GM21423 (cell line): Measurements from ENCODE around the gene APBB2.
"Not testable (repeated sequence)": the region's sequence is repeated elsewhere in the genome, so short reads cannot be mapped to it uniquely, and the experiment has no call there.

Experiments used
- ATAC-seq: cut with Tn5 transposase; IDR thresholded peaks from one replicate; pipeline ENCODE4 v1.9.1; 2021; ENCODE audit warnings: mild to moderate bottlenecking, moderate library complexity; ENCODE audit not compliant: unreplicated experiment

Gene APBB2

DNA sequence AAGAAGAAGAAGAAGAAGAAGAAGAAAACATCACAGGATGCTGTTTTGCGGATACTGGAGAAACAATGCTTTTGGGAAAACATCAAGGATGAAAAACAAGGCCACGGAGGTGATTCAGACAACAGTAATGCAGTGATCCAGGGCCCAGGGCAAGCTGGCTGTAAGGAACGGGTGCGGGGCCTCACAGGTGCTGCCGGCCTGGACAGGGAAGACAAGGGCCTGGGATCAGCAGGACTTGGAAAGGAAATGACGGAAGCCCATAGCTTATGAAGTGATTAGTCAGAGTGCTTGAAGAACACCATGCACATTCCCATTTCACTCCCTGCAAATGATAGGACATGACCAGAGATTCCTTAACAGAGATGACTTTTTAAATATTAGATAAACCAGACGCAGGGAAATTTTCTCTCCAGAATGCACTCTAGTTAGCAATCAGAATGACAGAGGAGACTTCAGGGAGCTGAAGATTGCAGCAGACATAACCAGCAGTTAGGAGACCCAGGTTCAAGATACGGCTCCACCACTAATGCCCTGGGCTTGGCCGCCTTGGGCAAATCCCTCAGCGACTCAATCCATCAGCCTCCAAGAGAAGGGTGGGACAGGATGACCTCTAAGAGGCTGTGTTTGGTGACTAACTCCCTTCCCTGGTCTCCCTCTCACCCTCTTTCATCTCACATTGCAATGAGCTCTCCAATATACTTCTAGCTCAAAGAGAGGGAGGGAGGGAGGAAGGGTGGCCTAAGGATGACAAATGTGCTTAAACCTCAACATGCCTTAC is 54.1 kb downstream of the APBB2 start:
- no peak for ATAC-seq

DNA sequence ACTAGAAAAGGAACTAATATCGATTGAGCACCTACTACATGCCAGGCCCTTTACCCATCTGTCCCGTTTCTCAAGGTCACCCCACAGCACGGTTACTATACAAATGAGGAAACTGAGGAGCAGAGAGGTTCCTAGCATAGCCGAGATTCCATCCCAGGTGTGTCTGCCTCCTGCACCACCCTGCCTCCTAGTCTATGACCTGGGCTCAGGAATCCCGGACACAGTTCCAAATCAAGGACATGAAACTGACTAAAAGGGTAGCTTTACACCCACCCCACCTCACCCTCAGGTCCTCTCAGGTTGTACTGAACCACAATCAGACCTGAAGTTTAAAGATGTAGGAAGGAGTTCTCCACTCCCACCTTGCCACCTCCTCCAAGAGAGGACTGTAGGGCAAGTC is 55.6 kb downstream of the APBB2 start:
- ATAC-seq, result no peak

DNA sequence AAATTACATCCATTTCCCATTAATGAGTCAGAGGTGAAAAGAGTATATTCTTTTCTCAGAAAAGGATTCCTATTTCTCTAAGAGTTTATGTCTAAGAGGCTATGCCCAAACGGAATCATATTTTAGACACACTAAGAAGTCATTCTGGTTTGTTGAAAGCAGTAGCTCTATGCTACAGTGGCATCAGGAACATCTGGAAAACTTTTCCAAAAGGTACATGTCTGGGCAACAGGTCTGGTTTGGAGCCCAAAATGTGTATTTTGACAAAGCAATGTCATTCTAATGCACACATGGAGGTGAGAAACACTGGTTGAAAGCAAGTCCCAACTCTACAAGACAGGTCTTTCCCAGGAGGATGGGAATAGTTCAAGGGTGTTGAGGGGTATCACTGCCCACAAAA is 56.1 kb downstream of the APBB2 start:
- ATAC-seq, result no peak

DNA sequence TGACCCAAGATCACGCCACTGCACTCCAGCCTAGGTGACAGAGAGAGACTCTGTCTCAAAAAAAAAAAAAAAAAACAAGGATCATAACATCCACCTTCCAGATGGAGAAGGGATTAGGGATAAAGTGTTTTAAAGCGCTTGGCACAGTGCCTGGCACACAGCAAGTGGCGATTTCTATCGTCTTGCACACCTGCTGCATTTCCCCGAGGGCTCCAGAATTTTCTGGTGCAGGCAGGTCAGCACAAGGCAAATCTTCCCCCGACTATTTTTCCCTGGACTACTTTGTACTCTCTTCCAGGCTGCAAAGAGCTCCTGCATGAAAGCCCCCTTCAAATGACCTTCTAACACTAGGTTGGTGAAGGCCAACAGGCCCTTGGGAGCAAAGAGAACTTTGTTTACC is 57.3 kb downstream of the APBB2 start:
- ATAC-seq, result no peak

DNA sequence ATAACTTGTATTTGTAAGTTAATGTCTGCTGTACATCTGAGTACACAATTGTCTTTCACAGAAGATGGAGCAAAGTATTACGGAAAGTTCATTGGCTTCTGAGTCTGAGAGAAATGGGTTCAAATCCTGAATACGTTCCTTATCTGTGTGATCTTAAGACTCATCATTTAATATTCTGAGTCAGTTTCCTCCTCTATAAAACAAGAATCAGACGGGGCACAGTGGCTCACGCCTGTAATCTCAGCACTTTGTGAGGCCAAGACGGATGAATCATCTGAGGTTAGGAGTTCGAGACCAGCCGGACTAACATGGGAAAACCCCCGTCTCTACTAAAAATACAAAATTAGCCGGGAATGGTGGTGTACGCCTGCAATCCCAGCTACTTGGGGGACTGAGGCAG is 57.8 kb downstream of the APBB2 start:
- ATAC-seq, result no peak

DNA sequence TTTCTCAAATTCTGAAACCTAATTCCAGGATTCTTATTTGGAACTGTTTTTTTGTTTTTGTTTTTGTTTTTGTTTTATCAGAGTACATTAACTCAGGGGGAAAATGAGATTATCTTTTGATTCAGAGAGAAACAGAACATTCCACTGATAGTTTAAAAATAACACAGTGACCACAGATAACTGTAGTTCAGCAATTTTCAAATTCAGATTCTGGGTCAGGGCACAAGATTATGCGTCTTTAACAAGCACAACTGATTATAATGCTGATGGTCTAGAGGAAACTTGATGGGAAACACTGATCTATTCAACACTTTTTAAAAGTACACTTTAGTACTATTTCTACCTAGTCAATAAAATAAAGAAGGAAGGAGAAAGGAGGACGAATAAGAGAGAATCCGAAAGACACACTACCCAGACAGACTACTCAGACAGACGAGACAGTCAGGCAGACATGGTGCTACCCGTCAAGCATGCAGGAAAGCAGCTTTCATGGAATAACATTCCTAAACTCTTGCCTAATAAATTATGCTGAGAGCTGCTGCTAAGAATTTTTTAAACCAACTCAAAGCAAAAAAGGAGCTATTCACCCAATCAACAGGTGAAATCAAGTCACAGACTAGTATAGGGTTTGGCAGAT is 59.0 kb downstream of the APBB2 start:
- no peak for ATAC-seq

DNA sequence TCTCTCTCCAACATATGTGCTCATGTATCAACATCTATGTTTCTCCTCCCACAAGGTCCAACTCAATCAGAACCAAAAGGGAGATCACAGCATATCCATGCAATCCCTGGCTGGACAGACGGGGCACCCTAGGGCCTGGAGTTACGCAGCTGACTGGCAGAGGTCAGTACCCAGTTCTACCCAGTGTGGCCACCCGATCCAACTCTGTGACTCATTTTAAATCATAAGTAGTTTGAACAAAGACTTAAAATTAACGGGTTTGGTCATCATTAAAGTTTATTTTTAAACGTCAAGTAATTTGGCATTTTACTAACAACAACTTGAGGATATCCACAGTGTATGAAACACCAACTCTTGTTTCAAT is 59.5 kb downstream of the APBB2 start:
- no peak for ATAC-seq

DNA sequence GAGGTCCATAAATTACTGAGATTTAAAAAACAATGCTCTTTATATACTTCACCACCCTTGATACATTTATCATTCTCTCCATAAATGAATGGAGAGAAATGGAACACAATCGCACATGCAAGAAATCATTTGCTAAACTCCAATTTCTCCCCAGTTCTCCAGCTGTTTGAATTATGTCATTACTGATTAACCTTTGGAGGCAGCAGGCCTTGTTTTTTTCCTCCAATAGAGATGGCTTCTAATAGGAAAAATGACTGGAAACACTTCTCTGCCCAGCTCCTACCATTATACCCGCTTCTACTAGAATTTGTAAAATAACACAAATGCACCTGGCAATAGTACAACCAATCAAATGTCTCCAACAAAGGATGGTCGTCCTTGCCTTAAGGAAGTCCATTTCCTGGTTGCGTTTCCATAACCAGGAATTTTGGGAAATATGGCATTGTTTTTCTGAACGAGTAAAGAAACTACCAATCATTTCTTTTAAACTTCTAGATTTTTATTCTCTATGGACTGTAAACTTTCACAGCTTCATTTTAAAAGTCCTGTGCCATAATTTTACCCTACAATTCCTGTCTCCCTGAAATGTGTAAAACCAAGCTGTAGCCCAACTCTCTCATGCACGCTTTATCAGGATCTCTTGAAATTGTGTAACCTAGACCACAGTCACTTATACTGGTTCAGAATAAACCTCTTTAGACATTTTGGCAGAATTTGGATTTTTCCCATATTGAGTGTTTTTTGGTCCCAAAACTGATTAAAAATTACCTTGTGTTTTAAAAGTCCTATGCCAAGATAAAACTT is 60.1 kb downstream of the APBB2 start:
- ATAC-seq, result no peak

DNA sequence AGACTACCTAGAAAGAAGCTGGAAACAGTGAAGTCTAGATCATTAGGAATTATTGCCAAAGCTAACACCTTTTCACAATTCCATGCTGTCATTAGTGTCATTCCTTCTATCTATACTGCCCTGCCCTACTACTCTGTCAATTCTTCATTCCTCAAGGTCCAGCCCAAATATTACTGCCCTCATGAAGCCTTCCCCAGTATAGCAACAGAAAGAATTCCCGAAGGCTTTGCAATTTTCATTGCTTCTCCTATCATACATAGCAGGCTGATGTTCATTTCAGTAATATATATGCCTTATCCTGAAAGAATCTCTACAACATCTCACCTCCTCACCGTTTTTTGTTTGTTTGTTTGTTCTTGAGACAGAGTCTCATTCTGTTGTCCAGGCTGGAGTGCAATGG is 63.9 kb downstream of the APBB2 start:
- no peak for ATAC-seq

DNA sequence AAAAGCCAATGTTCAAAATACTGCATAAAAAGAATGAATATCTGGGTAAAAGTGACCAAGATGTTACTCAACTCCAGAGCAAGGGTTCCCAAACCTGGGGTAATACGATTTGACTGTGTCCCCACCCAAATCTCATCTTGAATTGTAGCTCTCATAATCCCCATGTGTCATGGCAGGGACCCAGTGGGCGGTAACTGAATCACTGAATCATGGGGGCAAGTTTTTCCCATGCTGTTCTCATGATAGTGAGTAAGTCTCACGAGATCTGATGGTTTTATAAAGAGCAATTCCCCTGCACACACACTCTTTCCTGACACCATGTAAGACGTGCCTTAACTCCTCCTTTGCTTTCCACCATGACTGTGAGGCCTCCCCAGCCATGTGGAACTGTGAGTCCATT is 64.8 kb downstream of the APBB2 start:
- not testable (repeated sequence) for ATAC-seq

DNA sequence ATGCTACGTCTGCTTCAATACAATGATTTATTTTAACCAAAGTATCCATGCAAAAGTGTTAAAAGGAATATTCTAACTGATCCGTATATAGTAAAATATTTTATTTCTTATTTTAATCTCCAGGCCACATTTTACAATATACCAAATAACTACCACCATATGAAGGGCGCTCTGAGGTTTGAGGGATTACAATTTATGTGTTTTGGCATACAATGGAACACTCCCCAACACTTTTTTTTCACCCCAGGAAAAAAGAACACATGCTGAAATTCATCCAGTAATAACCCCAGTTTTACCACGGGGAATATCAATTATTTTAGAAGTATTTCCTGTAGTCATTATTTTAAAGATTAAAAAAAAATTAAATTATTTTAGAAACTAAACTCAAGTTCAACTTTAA is 65.4 kb downstream of the APBB2 start:
- ATAC-seq, result no peak

DNA sequence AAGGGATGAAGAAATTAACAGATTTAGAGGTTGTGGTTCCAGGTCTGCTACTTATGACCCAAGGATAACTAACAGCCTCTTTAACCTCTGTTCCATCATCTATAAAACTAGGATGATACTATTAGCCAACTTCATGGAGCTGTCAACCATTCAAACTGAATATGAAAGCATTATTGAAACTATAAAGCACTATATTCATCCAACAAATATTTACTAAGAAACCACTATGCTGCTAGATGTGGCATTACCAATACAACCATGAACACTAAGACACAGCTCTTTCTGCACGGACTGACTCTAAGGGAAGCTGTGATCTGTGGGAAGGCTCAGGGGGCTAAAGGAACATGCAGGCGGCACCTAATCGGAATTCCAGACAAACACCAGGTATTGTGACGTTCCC is 66.0 kb downstream of the APBB2 start:
- ATAC-seq, result no peak

DNA sequence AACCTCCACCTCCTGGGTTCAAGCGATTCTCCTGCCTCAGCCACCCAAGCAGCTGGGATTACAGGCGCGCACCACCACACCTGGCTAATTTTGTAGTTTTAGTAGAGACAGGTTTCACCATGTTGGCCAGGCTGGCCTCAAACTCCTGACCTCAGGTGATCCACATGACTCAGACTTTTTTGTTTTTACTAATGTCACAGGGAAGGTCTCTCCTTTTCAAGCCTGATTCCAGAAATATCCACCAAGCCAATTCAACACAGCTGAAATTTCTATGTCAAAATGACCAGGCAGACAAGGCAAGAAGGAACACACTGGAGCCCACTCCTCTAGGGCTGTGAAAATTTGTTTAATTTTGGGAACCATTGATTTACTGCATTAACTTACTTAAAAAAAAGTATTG is 66.8 kb downstream of the APBB2 start:
- ATAC-seq, result not testable (repeated sequence)

DNA sequence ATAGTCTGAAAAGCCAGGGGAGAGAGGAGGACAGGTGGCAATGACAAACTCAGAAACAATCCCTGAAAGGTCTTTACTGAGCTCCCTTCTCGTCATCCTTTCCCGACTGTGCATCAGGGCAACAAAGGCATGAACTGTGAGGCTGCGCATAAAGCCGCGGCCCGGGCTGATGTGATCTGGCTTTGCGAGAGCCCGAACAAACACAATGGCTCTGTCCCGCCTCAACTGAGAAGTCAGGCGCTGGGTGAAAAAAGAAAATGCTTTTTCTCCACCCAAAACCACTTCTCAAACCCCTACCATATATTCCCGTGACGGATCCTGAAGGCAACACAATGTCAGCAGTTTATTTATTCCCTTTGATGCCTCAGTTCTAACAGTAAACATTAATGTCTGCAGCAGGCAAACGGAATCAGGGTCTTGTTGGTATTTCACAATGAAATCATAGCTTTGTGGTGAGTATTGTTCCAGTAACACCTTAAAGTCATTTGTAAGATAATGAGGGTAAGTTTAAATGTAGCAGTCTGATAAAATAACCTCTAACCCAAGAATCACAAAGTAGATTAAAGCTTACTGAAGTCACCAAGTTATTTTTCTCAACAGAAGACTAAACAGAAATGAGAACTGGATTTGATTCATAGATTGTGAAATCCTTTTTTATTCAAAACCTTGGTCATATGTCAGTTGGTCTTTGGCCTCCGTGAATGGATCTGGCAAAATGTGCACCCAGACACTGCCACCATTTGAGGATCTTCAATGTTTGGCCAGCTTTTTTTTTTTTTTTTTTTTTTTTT is 67.4 kb downstream of the APBB2 start:
- ATAC-seq, result no peak

DNA sequence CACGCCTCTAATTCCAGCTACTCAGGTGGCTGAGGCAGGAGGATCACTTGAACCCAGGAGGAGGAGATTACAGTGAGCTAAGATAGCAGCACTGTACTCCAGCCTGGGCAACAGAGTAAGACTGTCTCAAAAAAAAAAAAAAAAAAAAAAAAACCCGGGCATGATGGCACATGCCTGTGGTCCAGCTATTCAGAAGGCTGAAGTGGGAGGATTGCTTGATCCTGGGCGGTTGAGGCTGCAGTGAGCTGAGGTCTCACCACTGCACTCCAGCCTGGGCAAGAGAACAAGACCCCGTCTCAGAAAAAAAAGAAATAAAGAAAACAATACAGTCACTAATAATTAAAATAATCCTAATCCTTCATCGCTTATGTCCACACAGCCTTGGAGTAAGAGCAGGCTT is 68.1 kb downstream of the APBB2 start:
- ATAC-seq, result no peak

DNA sequence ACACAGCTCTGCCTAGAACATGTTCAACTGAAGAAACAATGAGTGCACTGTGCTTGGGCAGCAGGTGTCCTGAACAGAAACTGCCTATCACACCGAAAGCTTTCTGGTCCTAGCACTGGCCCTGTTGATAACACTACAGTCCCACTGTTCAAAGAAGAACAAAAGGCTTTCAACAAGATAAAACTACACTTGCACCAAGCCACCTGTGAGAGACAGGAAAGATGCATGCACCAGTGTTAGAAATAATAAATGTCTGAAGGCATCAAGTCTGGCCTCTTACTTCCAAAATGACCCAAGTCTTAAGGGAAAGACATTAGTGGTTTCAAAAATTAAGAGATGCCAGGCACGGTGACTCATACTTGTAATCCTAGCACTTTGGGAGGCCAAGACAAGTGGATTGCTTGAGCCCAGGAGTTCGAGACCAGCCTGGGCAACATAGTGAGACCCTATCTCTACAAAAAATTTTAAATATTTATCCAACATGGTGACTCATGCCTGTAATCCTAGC is 68.7 kb downstream of the APBB2 start:
- no peak for ATAC-seq

DNA sequence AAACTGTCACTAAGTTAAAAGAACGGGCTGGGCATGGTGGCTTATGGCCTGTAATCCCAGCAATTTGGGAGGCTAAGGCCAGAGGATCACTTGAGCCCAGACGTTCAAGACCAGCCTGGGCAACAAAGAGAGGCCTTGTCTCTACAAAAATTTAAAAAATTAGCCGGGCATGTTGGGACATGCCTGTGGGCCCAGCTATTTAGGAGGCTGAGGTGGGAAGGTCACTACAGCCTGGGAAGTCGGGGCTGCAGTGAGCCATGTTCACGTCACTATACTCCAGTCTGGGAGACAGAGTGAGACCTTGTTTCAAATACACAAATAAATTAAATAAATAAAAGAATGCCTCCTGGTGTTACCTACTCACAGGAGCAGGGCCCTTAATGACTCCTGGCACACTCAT is 69.5 kb downstream of the APBB2 start:
- no peak for ATAC-seq

DNA sequence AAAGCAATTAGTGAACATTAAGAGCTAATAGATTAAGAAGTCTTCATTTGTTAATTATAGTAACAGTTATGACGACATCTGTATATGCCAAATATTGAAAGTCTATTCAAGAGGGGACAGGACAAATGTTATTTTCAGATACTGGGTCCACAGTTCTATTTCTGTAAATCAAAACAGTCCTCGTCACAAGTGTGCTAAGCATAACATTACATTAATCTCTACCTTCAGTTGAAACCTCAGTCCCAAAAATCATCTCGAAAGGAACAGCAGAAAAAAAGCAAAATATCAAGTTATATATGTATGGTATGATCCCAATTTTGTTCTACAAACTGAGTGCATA is 70.3 kb downstream of the APBB2 start:
- no peak for ATAC-seq

DNA sequence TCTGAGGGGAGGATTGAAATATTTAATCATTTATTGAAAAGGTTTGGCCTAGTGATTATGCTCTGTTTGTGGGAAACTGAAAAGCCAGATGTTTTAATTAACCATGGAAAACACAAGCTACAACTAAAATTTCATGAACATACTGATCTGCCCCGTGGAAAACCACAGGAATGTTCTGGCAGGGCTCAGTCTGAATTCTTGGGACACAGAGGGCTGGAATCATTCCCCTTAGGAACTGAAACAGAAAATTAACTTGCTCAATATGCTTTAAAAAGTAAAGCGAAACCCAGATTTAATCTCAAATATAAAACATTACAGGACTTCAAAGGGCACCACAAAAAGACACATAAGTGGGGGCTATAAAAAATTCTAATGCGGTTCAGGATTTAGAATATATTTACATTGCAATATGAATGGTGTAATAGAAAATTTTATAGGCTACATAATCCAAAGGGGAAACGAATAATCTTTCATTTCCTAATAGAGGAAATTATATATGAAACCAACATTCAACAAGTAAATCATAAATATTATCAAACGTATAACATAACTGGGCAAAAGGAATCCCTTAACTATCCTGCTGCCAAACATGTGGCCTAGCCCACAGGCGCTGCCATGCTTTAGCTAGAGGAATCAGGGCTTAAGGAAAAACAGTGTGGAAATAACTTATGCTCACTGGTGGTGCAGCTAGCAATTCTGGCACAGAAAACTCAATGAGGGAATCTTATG is 70.9 kb downstream of the APBB2 start:
- no peak for ATAC-seq
